Smooth muscle cell (in vitro differentiated cells): Measurements from ENCODE around the gene ISY1. TPM values are rescaled to one million over a fixed set of nuclear protein-coding genes. Genes with fewer than 3 reads are reported as not detected.
A peak's percentile ranks its signal among the peaks of the same experiment; 100 is the strongest.

Experiments
- DNase-seq: peaks from one replicate; lab custom pipeline; 2025; ENCODE audit not compliant: unreplicated experiment; lab: John Stamatoyannopoulos, UW
- H2AFZ ChIP-seq: fragments of 200-600 bp; sonication (generic); 2 replicates; pipeline ENCODE4 v1.6.0; 2016; ENCODE audit warnings: antibody characterized with exemption, low read depth, mild to moderate bottlenecking
- H3F3A ChIP-seq: fragments of 200-600 bp; sonication (generic); 2 replicates; pipeline ENCODE4 v1.6.0; 2017; ENCODE audit warnings: antibody characterized with exemption, low read depth
- H3K27ac ChIP-seq: fragments of 200-600 bp; sonication (generic); 2 replicates; pipeline ENCODE4 v1.5.1; 2016; ENCODE audit warnings: low read depth, mild to moderate bottlenecking
- H3K27me3 ChIP-seq: fragments of 200-600 bp; sonication (generic); 2 replicates; pipeline ENCODE4 v1.6.1; 2016; ENCODE audit warnings: low read depth, mild to moderate bottlenecking
- H3K36me3 ChIP-seq: fragments of 200-600 bp; sonication (generic); 2 replicates; pipeline ENCODE4 v1.5.1; 2016; ENCODE audit warnings: low read depth
- H3K4me1 ChIP-seq: fragments of 200-600 bp; sonication (generic); 2 replicates; pipeline ENCODE4 v1.5.1; 2016; ENCODE audit warnings: low read depth
- H3K4me2 ChIP-seq: fragments of 200-600 bp; sonication (generic); 2 replicates; pipeline ENCODE4 v1.6.0; 2016; ENCODE audit warnings: mild to moderate bottlenecking
- H3K4me3 ChIP-seq: fragments of 200-600 bp; sonication (generic); 2 replicates; pipeline ENCODE4 v1.5.1; 2016; ENCODE audit warnings: mild to moderate bottlenecking
- H3K79me2 ChIP-seq: fragments of 200-600 bp; sonication (generic); 2 replicates; pipeline ENCODE4 v1.6.0; 2016; ENCODE audit warnings: low read depth, mild to moderate bottlenecking
- H3K9ac ChIP-seq: fragments of 200-600 bp; sonication (generic); 2 replicates; pipeline ENCODE4 v1.6.0; 2016; ENCODE audit warnings: low read depth
- H3K9me3 ChIP-seq: fragments of 200-600 bp; sonication (generic); replicated peaks from 2 replicates; pipeline ENCODE4 v1.5.1; 2016; ENCODE audit warnings: low read depth
- H4K20me1 ChIP-seq: fragments of 200-600 bp; sonication (generic); 2 replicates; pipeline ENCODE4 v1.6.0; 2016; ENCODE audit warnings: low read depth
- WGBS: methylation state at CpG from one replicate; pipeline ENCODE4 v1.1.7; 2016; ENCODE audit warnings: low lambda C conversion rate; 5-methylcytosine and 5-hydroxymethylcytosine counted together
- polyA plus RNA-seq: library from polyadenylated mRNA; unstranded; fragments of >200 nt; fragmentation: Nextera tagmentation; extraction: Ambion mirVana; gene quantifications from 2 replicates; pipeline ENCODE4 v1.2.1, GENCODE V29; 2016
- total RNA-seq: library from RNA; depleted of rRNA; stranded (reverse); fragments of >200 nt; gene quantifications from 2 replicates; pipeline ENCODE4 v1.2.3, GENCODE V29; 2014
- TF ChIP-seq, protein P1 (sequence below): fragments of 200-600 bp; sonication (generic); IDR thresholded peaks from 2 replicates; pipeline ENCODE4 v1.5.1; 2017; ENCODE audit warnings: borderline replicate concordance, mild to moderate bottlenecking, antibody characterized with exemption; ENCODE audit not compliant: insufficient read depth, poor library complexity, severe bottlenecking

The ISY1 gene
- total and polyA plus RNA-seq, 2 experiments from 2014 or later, result 10.2 to 47.3 TPM

- DNase-seq, result no peak
- TF ChIP-seq, protein P1, sequence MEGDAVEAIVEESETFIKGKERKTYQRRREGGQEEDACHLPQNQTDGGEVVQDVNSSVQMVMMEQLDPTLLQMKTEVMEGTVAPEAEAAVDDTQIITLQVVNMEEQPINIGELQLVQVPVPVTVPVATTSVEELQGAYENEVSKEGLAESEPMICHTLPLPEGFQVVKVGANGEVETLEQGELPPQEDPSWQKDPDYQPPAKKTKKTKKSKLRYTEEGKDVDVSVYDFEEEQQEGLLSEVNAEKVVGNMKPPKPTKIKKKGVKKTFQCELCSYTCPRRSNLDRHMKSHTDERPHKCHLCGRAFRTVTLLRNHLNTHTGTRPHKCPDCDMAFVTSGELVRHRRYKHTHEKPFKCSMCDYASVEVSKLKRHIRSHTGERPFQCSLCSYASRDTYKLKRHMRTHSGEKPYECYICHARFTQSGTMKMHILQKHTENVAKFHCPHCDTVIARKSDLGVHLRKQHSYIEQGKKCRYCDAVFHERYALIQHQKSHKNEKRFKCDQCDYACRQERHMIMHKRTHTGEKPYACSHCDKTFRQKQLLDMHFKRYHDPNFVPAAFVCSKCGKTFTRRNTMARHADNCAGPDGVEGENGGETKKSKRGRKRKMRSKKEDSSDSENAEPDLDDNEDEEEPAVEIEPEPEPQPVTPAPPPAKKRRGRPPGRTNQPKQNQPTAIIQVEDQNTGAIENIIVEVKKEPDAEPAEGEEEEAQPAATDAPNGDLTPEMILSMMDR, result no peak
- Histone ChIP-seq H3K4me2 (no peak overlapping the region), H3K79me2 (no peaks in the 10 kb centered on the region), H2AFZ (no peak overlapping the region), H3K4me1 (no peaks in the 10 kb centered on the region), H3K4me3 (no peak overlapping the region), H3K9me3 (no peaks in the 10 kb centered on the region), H3K9ac (no peak overlapping the region), H3K27ac (no peak overlapping the region), H3K27me3 (no peaks in the 10 kb centered on the region), H3K36me3 (no peaks in the 10 kb centered on the region), H4K20me1 (no peaks in the 10 kb centered on the region), H3F3A (no peaks in the 10 kb centered on the region)
- WGBS, result 86% methylated on average over 2 of the region's 2 CpGs
Observed at GRCh38 chr3:129204473-129204872, 43.6 kb upstream of the ISY1 start.

- 92% methylated on average over 8 of the region's 8 CpGs for WGBS
- Histone ChIP-seq H3K27ac (no peak overlapping the region), H2AFZ (no peak overlapping the region), H3K36me3 (no peaks in the 10 kb centered on the region), H3K4me2 (no peak overlapping the region), H3F3A (peaks cover 5% of the 10 kb centered on the region), H3K27me3 (no peaks in the 10 kb centered on the region), H3K4me1 (no peaks in the 10 kb centered on the region), H3K9ac (no peak overlapping the region), H3K4me3 (no peak overlapping the region), H3K79me2 (no peaks in the 10 kb centered on the region), H4K20me1 (no peaks in the 10 kb centered on the region), H3K9me3 (no peaks in the 10 kb centered on the region)
- no peak for DNase-seq
- TF ChIP-seq, protein P1, result no peak
Observed at GRCh38 chr3:129199366-129199765, 38.5 kb upstream of the ISY1 start.

DNA sequence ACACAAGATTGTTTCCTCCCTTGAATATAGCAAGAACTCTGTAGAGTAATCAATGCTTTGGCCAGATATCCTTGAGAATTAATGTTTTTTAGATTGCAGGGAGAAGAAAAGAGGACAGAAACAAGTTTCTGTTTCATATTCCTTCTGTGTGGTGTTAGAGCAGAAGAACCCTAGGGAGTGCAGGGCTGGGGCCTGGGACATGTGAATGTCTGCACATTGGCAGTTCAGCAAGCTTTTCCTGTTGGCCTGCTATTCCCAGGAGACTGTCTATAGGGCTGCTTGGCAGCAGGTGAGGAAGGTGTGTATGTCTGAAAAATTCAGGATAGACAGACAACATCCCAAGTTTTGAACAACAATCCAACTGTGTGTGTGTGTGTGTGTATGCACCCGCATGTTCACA, 36.5 kb upstream of the ISY1 start:
- H3K9me3 ChIP-seq, result no peaks in the 10 kb centered on the region
- no peaks in the 10 kb centered on the region for H3K79me2 ChIP-seq
- no peak overlapping the region for H2AFZ ChIP-seq
- H3K9ac ChIP-seq, result no peak overlapping the region
- DNase-seq, result no peak
- no peaks in the 10 kb centered on the region for H4K20me1 ChIP-seq
- no peaks in the 10 kb centered on the region for H3K36me3 ChIP-seq
- TF ChIP-seq, protein P1, result no peak
- no peak overlapping the region for H3K4me3 ChIP-seq
- peak overlapping the region; percentile 88 for H3K27ac ChIP-seq
- H3K4me1 ChIP-seq, result no peaks in the 10 kb centered on the region
- no peak overlapping the region for H3K4me2 ChIP-seq
- H3F3A ChIP-seq, result peaks cover 5% of the 10 kb centered on the region
- 95% methylated on average over 1 of the region's 1 CpG for WGBS
- no peaks in the 10 kb centered on the region for H3K27me3 ChIP-seq

GRCh38 chr3:129196601-129197000, 35.7 kb upstream of the ISY1 start:
- Histone ChIP-seq H3K36me3 (no peaks in the 10 kb centered on the region), H3K4me1 (no peaks in the 10 kb centered on the region), H3K27ac (peak overlapping the region; percentile 88), H3K4me3 (no peak overlapping the region), H4K20me1 (no peaks in the 10 kb centered on the region), H3K9ac (peak overlapping the region; percentile 24), H3K27me3 (no peaks in the 10 kb centered on the region), H2AFZ (no peak overlapping the region), H3K9me3 (no peaks in the 10 kb centered on the region), H3F3A (peaks cover 5% of the 10 kb centered on the region), H3K79me2 (no peaks in the 10 kb centered on the region), H3K4me2 (peak overlapping the region; percentile 72)
- 93% methylated on average over 3 of the region's 3 CpGs for WGBS
- DNase-seq, result no peak
- TF ChIP-seq, protein P1, result no peak
